ENCODE measurements around the gene SNW1. TPM values are rescaled to one million over a fixed set of nuclear protein-coding genes. Genes with fewer than 3 reads are reported as not detected.

SNW1 gene
- polyA plus RNA-seq, 1 donor from 2014 or later: 81.2 TPM

DNA sequence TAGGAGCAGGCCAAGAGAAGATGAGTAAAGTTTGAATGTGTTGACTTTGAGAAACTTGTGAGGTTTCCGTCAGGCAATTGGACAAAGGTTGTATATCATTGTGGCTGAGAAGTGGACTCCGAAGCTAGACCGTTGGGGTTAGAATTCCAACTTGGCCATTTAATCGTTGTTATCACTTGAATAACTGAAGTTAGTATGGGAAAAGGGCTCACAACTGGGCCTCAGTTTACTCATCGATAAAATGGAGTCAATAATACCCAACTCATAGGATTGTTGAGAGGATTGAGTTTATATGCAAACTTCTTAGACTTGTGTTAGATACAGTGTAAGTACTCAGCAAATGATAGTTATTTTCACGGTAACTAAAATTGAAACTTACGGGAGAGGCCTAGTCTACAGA is 52.2 kb downstream of the SNW1 start:
- TF ChIP-seq TAF1 (IDR thresholded peaks at IDR 0.05; ENCODE audit: low read depth) (no peak), EZH2 (IDR thresholded peaks at IDR 0.05; ENCODE audit: borderline replicate concordance, insufficient read depth, low read length, poor library complexity, severe bottlenecking) (no peak), SMC3 (conservative IDR thresholded peaks at IDR 0.05; ENCODE audit: poor library complexity) (no peak), EP300 (conservative IDR thresholded peaks at IDR 0.05; ENCODE audit: poor library complexity, severe bottlenecking) (no peak), RAD21 (conservative IDR thresholded peaks at IDR 0.05) (no peak), MXI1 (conservative IDR thresholded peaks at IDR 0.05; ENCODE audit: poor library complexity, severe bottlenecking) (no peak), POLR2AphosphoS5 (IDR thresholded peaks at IDR 0.05) (no peak), CTCF (IDR thresholded peaks at IDR 0.05; ENCODE audit: poor library complexity, severe bottlenecking) (no peak)
- TF ChIP-seq, protein P1, sequence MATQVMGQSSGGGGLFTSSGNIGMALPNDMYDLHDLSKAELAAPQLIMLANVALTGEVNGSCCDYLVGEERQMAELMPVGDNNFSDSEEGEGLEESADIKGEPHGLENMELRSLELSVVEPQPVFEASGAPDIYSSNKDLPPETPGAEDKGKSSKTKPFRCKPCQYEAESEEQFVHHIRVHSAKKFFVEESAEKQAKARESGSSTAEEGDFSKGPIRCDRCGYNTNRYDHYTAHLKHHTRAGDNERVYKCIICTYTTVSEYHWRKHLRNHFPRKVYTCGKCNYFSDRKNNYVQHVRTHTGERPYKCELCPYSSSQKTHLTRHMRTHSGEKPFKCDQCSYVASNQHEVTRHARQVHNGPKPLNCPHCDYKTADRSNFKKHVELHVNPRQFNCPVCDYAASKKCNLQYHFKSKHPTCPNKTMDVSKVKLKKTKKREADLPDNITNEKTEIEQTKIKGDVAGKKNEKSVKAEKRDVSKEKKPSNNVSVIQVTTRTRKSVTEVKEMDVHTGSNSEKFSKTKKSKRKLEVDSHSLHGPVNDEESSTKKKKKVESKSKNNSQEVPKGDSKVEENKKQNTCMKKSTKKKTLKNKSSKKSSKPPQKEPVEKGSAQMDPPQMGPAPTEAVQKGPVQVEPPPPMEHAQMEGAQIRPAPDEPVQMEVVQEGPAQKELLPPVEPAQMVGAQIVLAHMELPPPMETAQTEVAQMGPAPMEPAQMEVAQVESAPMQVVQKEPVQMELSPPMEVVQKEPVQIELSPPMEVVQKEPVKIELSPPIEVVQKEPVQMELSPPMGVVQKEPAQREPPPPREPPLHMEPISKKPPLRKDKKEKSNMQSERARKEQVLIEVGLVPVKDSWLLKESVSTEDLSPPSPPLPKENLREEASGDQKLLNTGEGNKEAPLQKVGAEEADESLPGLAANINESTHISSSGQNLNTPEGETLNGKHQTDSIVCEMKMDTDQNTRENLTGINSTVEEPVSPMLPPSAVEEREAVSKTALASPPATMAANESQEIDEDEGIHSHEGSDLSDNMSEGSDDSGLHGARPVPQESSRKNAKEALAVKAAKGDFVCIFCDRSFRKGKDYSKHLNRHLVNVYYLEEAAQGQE (IDR thresholded peaks at IDR 0.05; ENCODE audit: borderline replicate concordance): no peak
- H3K4me2 ChIP-seq (ENCODE audit: low read length): peak overlapping the region; percentile 74
- H3K27me3 ChIP-seq (ENCODE audit: insufficient read depth, low read depth, low read length): no peaks in the 10 kb centered on the region
- no peak overlapping the region for H3K27ac ChIP-seq (ENCODE audit: low read length)
- H3K79me2 ChIP-seq (replicated peaks; ENCODE audit: insufficient read depth, low read length): peaks cover 53% of the 10 kb centered on the region
- no peaks in the 10 kb centered on the region for H3K9me3 ChIP-seq (ENCODE audit: low read length)
- H2AFZ ChIP-seq (ENCODE audit: low read depth, low read length): peak overlapping the region; percentile 65
- H3K9ac ChIP-seq (ENCODE audit: low read length): peak overlapping the region; percentile 74
- peaks cover 3% of the 10 kb centered on the region for H3K36me3 ChIP-seq (ENCODE audit: insufficient read depth, low read length)
- peak overlapping the region; percentile 71 for H3K4me3 ChIP-seq (ENCODE audit: low read length)
- no peaks in the 10 kb centered on the region for H4K20me1 ChIP-seq (ENCODE audit: insufficient read depth)
- no peaks in the 10 kb centered on the region for H3F3A ChIP-seq (ENCODE audit: insufficient read depth, low read length, poor library complexity, severe bottlenecking)
- H3K9me2 ChIP-seq (ENCODE audit: insufficient read depth, low read length): no peaks in the 10 kb centered on the region

GRCh38 chr14:77707724-77708408 is 53.1 kb downstream of the SNW1 start, which contains the start of the genes ALKBH1 and SLIRP:
Gene ALKBH1 (minus strand): TSS chr14:77708023. CDS start chr14:77708004, 19 bp downstream.
Gene SLIRP (plus strand): TSS chr14:77708103. CDS start chr14:77708112, 9 bp downstream.
- Histone ChIP-seq H3K4me3 (ENCODE audit: low read length) (peak within 1 kb of the TSS; percentile 71), H3F3A (ENCODE audit: insufficient read depth, low read length, poor library complexity, severe bottlenecking) (no peaks in the 10 kb centered on the region), H3K27ac (ENCODE audit: low read length) (peak within 1 kb of the TSS; percentile 75), H3K9me3 (ENCODE audit: low read length) (no peaks in the 10 kb centered on the region), H2AFZ (ENCODE audit: low read depth, low read length) (peak within 1 kb of the TSS; percentile 75), H3K4me2 (ENCODE audit: low read length) (peak within 1 kb of the TSS; percentile 98), H3K36me3 (ENCODE audit: insufficient read depth, low read length) (no peaks in the 10 kb centered on the region), H4K20me1 (ENCODE audit: insufficient read depth) (no peaks in the 10 kb centered on the region), H3K9ac (ENCODE audit: low read length) (peak within 1 kb of the TSS; percentile 74), H3K27me3 (ENCODE audit: insufficient read depth, low read depth, low read length) (no peaks in the 10 kb centered on the region), H3K79me2 (replicated peaks; ENCODE audit: insufficient read depth, low read length) (peaks cover 49% of the 10 kb centered on the region), H3K9me2 (ENCODE audit: insufficient read depth, low read length) (no peaks in the 10 kb centered on the region)
- TF ChIP-seq EZH2 (IDR thresholded peaks at IDR 0.05; ENCODE audit: borderline replicate concordance, insufficient read depth, low read length, poor library complexity, severe bottlenecking): no peak
- TF ChIP-seq SMC3 (conservative IDR thresholded peaks at IDR 0.05; ENCODE audit: poor library complexity): peak; percentile 49
- TF ChIP-seq, protein P1 (IDR thresholded peaks at IDR 0.05; ENCODE audit: borderline replicate concordance): peak; percentile 94
- peak; percentile 20 for TF ChIP-seq CTCF (IDR thresholded peaks at IDR 0.05; ENCODE audit: poor library complexity, severe bottlenecking)
- peak; percentile 86 for TF ChIP-seq POLR2AphosphoS5 (IDR thresholded peaks at IDR 0.05)
- peak; percentile 97 for TF ChIP-seq MXI1 (conservative IDR thresholded peaks at IDR 0.05; ENCODE audit: poor library complexity, severe bottlenecking)
- TF ChIP-seq TAF1 (IDR thresholded peaks at IDR 0.05; ENCODE audit: low read depth): peak; percentile 92
- peak; percentile 53 for TF ChIP-seq RAD21 (conservative IDR thresholded peaks at IDR 0.05)
- TF ChIP-seq EP300 (conservative IDR thresholded peaks at IDR 0.05; ENCODE audit: poor library complexity, severe bottlenecking): peak; percentile 31

Data from neural cell (in vitro differentiated cells).